HG03378 (cell line): Measurements from ENCODE around the gene GGACT.

ENCODE experiments used
- ATAC-seq: cut with Tn5 transposase; IDR thresholded peaks from one replicate; pipeline ENCODE4 v1.9.1; 2021; ENCODE audit warnings: mild to moderate bottlenecking, moderate library complexity; ENCODE audit not compliant: unreplicated experiment

The GGACT gene

GRCh38 chr13:100515410-100515800 lies 73.2 kb downstream of the GGACT start:
- no peak for ATAC-seq

GRCh38 chr13:100514788-100515409 lies 73.7 kb downstream of the GGACT start:
- peak; percentile 93 for ATAC-seq

GRCh38 chr13:100513987-100514670 lies 74.5 kb downstream of the GGACT start:
- ATAC-seq: no peak

GRCh38 chr13:100513171-100513570 lies 75.4 kb downstream of the GGACT start:
- no peak for ATAC-seq

GRCh38 chr13:100512422-100512821 lies 76.2 kb downstream of the GGACT start:
- no peak for ATAC-seq

- no peak for ATAC-seq
Observed at GRCh38 chr13:100511466-100511865, 77.1 kb downstream of the GGACT start.

GRCh38 chr13:100510208-100510957 lies 78.2 kb downstream of the GGACT start:
- no peak for ATAC-seq

GRCh38 chr13:100508996-100509395 lies 79.6 kb downstream of the GGACT start:
- ATAC-seq: no peak

GRCh38 chr13:100508455-100508854 lies 80.1 kb downstream of the GGACT start:
- ATAC-seq: no peak

- no peak for ATAC-seq
Observed at GRCh38 chr13:100506600-100507422, 81.8 kb downstream of the GGACT start.

GRCh38 chr13:100506154-100506553 lies 82.4 kb downstream of the GGACT start:
- no peak for ATAC-seq

GRCh38 chr13:100503622-100504021 lies 85.0 kb downstream of the GGACT start:
- ATAC-seq: no peak

GRCh38 chr13:100502446-100502845 lies 86.1 kb downstream of the GGACT start:
- no peak for ATAC-seq

- ATAC-seq: no peak
Observed at GRCh38 chr13:100497389-100497788, 91.2 kb downstream of the GGACT start.

- ATAC-seq: no peak
Observed at GRCh38 chr13:100495455-100495854, 93.1 kb downstream of the GGACT start.

GRCh38 chr13:100493418-100493817 lies 95.2 kb downstream of the GGACT start:
- ATAC-seq: no peak

- no peak for ATAC-seq
Observed at GRCh38 chr13:100491164-100491842, 97.3 kb downstream of the GGACT start.

- ATAC-seq: no peak
Observed at GRCh38 chr13:100490692-100491091, 97.9 kb downstream of the GGACT start.

- no peak for ATAC-seq
Observed at GRCh38 chr13:100485265-100485664, 103.3 kb downstream of the GGACT start.

GRCh38 chr13:100484702-100485101 lies 103.9 kb downstream of the GGACT start:
- ATAC-seq: no peak
